GM23338 (cell line): ENCODE data around the gene USP35. TPM values are rescaled to one million over a fixed set of nuclear protein-coding genes. Genes with fewer than 3 reads are reported as not detected.

Experiments
- ETS1 ChIP-seq: IDR thresholded peaks from 2 replicates; pipeline ENCODE4 v1.6.1; 2016; ENCODE audit warnings: antibody characterized with exemption
- JUNB ChIP-seq: IDR thresholded peaks from one replicate; pipeline ENCODE4 v1.6.1; 2016; ENCODE audit warnings: antibody characterized with exemption; ENCODE audit not compliant: unreplicated experiment
- POLR2AphosphoS5 ChIP-seq: IDR thresholded peaks from 2 replicates; pipeline ENCODE4 v1.6.1; 2016; ENCODE audit warnings: antibody characterized with exemption, low read depth
- STAT1 ChIP-seq: IDR thresholded peaks from one replicate; pipeline ENCODE4 v1.6.1; 2016; ENCODE audit warnings: antibody characterized with exemption; ENCODE audit not compliant: unreplicated experiment
- ZNF331 ChIP-seq: fragments of 250-450 bp; sonication (Bioruptor Pico); IDR thresholded peaks from 2 replicates; pipeline ENCODE4 v1.5.0; 2020; ENCODE audit warnings: low read depth, mild to moderate bottlenecking, moderate library complexity
- polyA plus RNA-seq: library from polyadenylated mRNA; unstranded; fragments of >200 nt; fragmentation: Nextera tagmentation; extraction: Ambion mirVana; gene quantifications from 2 replicates; pipeline ENCODE4 v1.2.1, GENCODE V29; 2016
- total RNA-seq: library from RNA; depleted of rRNA; stranded (reverse); fragments of >200 nt; shearing (Covaris generic); gene quantifications from 2 replicates; pipeline ENCODE4 v1.2.3, GENCODE V29; 2014
- TF ChIP-seq, protein P1 (sequence below): fragments of 250-450 bp; sonication (Bioruptor Pico); IDR thresholded peaks from 2 replicates; pipeline ENCODE4 v1.5.0; 2020; ENCODE audit warnings: mild to moderate bottlenecking, moderate library complexity
- TF ChIP-seq, protein P2 (sequence below): IDR thresholded peaks from one replicate; pipeline ENCODE4 v1.6.1; 2018; ENCODE audit warnings: antibody characterized with exemption; ENCODE audit not compliant: unreplicated experiment

Gene USP35
- total and polyA plus RNA-seq, 2 experiments from 2014 or later, result 2.5 to 10.7 TPM

- TF ChIP-seq, protein P1, sequence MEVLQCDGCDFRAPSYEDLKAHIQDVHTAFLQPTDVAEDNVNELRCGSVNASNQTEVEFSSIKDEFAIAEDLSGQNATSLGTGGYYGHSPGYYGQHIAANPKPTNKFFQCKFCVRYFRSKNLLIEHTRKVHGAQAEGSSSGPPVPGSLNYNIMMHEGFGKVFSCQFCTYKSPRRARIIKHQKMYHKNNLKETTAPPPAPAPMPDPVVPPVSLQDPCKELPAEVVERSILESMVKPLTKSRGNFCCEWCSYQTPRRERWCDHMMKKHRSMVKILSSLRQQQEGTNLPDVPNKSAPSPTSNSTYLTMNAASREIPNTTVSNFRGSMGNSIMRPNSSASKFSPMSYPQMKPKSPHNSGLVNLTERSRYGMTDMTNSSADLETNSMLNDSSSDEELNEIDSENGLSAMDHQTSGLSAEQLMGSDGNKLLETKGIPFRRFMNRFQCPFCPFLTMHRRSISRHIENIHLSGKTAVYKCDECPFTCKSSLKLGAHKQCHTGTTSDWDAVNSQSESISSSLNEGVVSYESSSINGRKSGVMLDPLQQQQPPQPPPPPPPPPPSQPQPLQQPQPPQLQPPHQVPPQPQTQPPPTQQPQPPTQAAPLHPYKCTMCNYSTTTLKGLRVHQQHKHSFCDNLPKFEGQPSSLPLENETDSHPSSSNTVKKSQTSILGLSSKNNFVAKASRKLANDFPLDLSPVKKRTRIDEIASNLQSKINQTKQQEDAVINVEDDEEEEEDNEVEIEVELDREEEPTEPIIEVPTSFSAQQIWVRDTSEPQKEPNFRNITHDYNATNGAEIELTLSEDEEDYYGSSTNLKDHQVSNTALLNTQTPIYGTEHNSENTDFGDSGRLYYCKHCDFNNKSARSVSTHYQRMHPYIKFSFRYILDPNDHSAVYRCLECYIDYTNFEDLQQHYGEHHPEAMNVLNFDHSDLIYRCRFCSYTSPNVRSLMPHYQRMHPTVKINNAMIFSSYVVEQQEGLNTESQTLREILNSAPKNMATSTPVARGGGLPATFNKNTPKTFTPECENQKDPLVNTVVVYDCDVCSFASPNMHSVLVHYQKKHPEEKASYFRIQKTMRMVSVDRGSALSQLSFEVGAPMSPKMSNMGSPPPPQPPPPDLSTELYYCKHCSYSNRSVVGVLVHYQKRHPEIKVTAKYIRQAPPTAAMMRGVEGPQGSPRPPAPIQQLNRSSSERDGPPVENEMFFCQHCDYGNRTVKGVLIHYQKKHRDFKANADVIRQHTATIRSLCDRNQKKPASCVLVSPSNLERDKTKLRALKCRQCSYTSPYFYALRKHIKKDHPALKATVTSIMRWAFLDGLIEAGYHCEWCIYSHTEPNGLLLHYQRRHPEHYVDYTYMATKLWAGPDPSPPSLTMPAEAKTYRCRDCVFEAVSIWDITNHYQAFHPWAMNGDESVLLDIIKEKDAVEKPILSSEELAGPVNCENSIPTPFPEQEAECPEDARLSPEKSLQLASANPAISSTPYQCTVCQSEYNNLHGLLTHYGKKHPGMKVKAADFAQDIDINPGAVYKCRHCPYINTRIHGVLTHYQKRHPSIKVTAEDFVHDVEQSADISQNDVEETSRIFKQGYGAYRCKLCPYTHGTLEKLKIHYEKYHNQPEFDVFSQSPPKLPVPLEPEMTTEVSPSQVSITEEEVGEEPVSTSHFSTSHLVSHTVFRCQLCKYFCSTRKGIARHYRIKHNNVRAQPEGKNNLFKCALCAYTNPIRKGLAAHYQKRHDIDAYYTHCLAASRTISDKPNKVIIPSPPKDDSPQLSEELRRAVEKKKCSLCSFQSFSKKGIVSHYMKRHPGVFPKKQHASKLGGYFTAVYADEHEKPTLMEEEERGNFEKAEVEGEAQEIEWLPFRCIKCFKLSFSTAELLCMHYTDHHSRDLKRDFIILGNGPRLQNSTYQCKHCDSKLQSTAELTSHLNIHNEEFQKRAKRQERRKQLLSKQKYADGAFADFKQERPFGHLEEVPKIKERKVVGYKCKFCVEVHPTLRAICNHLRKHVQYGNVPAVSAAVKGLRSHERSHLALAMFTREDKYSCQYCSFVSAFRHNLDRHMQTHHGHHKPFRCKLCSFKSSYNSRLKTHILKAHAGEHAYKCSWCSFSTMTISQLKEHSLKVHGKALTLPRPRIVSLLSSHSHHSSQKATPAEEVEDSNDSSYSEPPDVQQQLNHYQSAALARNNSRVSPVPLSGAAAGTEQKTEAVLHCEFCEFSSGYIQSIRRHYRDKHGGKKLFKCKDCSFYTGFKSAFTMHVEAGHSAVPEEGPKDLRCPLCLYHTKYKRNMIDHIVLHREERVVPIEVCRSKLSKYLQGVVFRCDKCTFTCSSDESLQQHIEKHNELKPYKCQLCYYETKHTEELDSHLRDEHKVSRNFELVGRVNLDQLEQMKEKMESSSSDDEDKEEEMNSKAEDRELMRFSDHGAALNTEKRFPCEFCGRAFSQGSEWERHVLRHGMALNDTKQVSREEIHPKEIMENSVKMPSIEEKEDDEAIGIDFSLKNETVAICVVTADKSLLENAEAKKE, result no peak
- TF ChIP-seq ETS1 (no peak), POLR2AphosphoS5 (no peak), STAT1 (no peak), ZNF331 (CRISPR knock-in tag) (no peak), JUNB (no peak)
- TF ChIP-seq, protein P2, sequence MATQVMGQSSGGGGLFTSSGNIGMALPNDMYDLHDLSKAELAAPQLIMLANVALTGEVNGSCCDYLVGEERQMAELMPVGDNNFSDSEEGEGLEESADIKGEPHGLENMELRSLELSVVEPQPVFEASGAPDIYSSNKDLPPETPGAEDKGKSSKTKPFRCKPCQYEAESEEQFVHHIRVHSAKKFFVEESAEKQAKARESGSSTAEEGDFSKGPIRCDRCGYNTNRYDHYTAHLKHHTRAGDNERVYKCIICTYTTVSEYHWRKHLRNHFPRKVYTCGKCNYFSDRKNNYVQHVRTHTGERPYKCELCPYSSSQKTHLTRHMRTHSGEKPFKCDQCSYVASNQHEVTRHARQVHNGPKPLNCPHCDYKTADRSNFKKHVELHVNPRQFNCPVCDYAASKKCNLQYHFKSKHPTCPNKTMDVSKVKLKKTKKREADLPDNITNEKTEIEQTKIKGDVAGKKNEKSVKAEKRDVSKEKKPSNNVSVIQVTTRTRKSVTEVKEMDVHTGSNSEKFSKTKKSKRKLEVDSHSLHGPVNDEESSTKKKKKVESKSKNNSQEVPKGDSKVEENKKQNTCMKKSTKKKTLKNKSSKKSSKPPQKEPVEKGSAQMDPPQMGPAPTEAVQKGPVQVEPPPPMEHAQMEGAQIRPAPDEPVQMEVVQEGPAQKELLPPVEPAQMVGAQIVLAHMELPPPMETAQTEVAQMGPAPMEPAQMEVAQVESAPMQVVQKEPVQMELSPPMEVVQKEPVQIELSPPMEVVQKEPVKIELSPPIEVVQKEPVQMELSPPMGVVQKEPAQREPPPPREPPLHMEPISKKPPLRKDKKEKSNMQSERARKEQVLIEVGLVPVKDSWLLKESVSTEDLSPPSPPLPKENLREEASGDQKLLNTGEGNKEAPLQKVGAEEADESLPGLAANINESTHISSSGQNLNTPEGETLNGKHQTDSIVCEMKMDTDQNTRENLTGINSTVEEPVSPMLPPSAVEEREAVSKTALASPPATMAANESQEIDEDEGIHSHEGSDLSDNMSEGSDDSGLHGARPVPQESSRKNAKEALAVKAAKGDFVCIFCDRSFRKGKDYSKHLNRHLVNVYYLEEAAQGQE, result no peak
Observed at GRCh38 chr11:78190871-78191538, 2.3 kb downstream of the USP35 start (continued).
